ENCODE data around the gene SERTAD2.

SERTAD2 gene

GRCh38 chr2:64608867-64609226 lies 44.9 kb downstream of the SERTAD2 start:
- no peak for DNase-seq (ENCODE audit: low spot score)

DNA sequence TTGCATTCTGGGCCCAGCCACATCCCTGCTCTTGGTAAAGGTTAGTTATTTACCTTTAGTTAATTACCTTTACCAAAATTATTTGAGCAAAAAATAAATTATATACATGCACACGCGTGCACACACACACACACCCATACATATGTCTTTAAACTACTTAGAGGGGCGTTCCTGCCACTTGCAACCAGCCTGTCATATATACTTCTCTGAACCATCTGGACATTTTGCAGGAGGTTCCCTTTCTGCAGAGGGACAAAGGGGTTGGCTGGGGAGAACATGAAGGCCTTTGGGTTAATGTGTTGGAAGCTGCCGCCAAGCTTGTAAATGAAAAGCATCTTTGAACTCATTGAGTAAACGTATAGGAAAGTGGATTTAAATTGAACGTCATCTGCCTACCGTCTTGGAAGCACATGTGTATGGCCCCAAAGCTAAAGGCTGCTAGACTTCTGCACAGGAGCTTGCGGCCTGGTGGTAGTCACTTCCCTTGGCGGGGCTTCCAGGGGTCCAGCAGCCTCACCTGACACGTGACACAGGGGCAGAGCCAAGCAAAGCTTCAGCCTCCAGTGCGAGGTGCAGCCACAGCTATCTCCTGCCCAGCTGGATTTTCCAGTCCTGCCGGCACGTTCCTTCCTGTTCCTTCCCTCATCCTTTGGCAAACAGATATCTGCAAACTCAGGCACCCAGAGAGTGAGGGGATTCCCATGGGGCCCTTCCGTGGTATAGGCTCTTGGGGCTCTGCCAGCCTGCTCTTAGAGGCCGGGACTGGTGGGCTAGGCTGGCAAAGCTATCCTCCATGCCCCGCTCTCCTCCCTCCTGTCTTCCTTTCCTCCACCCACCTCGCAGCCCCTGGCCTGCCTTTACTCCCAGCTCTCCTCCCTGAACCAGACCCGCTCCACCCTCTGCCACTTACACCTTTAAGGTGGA lies 46.1 kb downstream of the SERTAD2 start:
- DNase-seq (ENCODE audit: low spot score): no peak

DNA sequence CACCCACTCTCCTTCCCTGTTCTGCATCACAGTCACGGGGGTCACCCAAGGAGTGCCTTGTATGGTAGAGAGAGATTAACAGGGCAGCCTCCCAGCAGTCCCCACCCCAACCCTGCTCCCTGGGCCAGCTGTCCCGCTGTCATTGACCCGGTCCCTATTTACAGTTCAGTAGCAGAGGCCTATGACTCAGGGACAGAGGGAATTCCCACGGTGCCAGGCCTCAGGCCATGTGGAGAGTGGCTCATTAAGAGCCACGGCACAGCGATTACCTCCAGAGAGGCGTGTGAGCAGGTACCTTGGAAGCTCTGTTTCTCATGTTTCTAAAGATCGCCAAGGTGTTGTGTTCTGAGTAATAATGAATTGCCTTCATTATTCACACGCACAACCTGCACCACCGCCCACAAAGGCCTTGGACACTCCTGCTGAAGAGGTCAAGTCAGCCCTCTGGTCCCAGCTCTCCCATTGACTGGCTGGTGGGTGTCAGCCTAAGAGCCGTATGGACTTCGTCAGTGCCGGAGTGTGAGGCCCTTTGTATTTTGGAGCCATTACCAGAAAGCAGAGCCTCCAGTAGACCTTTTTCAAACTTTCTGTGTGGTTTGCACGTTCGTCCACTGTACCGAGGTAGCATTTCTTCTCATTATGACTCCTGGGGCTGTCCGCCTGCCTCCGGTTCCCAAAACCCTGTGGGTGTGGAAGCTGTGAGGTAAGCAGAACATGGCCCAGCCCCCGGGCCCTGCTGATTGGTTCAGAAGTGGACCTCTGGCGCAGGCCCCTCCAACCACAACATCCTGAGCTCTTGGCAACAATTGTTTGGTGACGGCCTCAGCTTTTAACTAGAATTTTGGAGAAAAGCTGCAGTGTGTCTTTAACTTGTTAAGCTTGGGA lies 47.0 kb downstream of the SERTAD2 start:
- peak; percentile 87 for DNase-seq (ENCODE audit: low spot score)

DNA sequence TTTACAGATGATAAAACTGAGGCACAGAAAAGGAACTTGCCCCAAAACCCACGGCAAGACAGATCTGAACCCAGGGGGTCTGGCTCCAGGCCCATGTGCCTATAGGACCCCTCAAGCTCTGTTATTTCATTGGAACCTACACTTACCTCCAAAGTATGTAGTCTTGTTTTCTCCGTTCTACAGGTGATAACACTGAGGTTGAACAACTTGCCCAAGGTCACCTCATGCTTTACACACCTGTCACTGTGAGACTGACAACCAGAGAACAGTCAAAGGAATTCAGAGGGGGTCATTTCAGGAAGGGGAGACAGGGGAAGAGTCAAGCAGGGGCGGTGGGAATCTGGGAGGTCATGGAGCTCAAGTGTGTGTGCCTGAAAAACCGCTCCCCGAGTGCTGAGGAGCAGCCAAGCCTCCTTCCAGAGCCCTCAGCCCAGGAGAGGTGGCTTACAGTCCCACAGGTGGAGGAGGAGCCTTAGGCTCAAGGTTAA lies 47.7 kb downstream of the SERTAD2 start:
- DNase-seq (ENCODE audit: low spot score): no peak

GRCh38 chr2:64605026-64605471 lies 48.7 kb downstream of the SERTAD2 start:
- DNase-seq (ENCODE audit: low spot score): no peak

GRCh38 chr2:64604155-64604554 lies 49.6 kb downstream of the SERTAD2 start:
- no peak for DNase-seq (ENCODE audit: low spot score)

DNA sequence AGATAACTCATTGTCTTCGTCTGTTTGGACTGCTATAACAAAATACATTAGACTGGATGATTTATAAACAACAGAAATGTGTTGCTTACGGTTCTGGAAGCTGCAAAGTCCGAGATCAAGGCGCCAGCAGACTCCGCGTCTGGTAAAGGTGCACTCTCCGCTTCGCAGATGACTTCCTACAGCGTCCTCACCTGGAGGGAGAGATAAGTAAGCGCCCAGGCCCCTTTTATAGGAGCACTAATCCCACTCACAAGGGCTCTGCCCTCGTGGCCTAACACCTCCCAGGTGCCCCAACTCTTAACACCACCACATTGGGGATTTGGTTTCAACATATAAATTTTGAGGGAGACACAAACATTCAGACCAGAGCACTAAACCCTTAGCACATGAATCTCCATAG lies 51.3 kb downstream of the SERTAD2 start:
- DNase-seq (ENCODE audit: low spot score): no peak

DNA sequence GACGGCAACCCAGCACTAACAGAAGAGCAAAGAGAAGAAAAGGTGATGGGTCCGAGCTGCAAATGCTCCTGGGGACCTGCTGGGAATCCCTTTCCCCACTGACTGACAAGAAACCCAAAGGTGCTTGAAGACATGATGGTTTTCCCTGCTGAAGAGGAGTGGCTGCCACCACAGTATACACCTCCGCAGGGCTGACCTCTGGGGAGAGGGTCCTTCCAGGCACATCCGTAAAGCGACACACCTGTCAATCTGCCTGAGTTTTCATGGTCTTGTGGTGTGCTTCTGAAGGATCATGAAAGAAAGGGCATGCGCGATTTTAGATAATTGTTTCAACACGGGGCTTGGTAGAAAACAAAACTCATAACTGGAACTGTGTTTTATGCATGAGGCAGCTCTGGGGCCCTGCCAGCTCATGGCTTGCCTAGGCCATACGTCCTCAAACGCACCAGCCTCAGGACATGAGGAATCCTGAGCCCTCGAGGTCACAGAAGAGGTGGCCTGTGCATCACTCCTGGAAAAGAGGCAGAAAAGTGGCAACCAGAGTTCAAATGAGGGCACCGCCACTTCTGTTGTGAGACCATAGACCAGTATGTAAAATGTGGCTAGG lies 51.8 kb downstream of the SERTAD2 start:
- DNase-seq (ENCODE audit: low spot score): no peak

GRCh38 chr2:64601034-64601754 lies 52.5 kb downstream of the SERTAD2 start:
- no peak for DNase-seq (ENCODE audit: low spot score)

DNA sequence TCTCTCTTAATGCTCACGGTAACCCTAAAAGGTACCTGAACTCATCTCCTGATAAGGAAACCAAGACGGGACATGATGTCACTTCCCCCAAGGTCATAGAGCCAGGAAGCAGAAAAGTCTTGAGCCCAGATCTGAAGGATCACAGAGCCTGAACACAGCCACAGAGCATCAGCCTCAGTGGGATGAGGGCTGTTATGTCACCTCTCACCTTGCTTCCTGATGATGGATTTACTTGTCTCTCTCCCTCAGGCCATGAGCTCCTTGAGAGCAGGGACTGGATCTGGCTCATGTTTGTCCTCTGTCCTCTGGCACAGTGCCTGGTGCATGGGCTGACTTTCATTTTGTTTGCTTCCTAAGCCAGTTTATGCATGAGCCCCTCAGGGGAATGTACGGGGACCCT lies 54.2 kb downstream of the SERTAD2 start:
- no peak for DNase-seq (ENCODE audit: low spot score)

DNA sequence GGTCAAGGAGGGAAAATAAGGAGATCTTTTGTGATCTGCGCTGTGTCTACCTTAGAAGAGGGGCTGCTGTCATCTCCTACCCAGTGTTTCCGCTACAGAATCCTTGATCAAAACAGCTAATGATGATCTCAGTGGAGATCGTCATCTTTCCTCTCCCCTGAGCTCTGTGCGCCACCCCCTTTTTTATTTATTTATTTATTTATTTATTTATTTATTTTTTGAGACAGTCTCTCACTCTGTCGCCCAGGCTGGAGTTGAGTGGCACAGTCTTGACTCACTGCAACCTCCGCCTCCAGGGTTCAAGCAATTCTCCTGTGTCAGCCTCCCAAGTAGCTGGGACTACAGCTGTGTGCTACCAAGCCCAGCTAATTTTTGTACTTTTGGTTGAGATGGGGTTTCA lies 55.5 kb downstream of the SERTAD2 start:
- no peak for DNase-seq (ENCODE audit: low spot score)

GRCh38 chr2:64595397-64596176 lies 58.1 kb downstream of the SERTAD2 start:
- DNase-seq (ENCODE audit: low spot score): no peak

GRCh38 chr2:64594226-64594989 lies 59.3 kb downstream of the SERTAD2 start:
- DNase-seq (ENCODE audit: low spot score): no peak

GRCh38 chr2:64593035-64593655 lies 60.6 kb downstream of the SERTAD2 start:
- DNase-seq (ENCODE audit: low spot score): no peak

GRCh38 chr2:64591188-64591587 lies 62.5 kb downstream of the SERTAD2 start:
- no peak for DNase-seq (ENCODE audit: low spot score)

- DNase-seq (ENCODE audit: low spot score): no peak
Observed at GRCh38 chr2:64587561-64587960, 66.2 kb downstream of the SERTAD2 start.

- DNase-seq (ENCODE audit: low spot score): no peak
Observed at GRCh38 chr2:64586883-64587481, 66.7 kb downstream of the SERTAD2 start.

DNA sequence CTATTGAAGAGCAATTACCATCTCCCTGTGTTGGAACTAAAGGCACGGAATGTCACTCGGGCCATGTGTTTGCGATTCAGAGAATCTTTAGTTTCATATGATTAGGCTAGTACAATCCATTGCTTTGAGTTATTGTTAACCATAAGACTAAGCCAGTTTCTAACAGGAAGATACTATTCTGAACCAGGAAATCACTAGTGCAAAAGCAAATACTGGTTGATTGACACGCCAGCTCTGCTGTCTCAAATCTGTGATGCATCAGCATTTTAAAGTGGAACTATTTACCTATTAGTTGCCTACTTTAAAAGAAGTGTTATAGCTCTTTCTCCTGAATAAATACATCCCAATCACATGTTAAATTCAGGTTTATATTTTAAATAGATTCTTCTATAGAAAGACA lies 67.7 kb downstream of the SERTAD2 start:
- no peak for DNase-seq (ENCODE audit: low spot score)

DNA sequence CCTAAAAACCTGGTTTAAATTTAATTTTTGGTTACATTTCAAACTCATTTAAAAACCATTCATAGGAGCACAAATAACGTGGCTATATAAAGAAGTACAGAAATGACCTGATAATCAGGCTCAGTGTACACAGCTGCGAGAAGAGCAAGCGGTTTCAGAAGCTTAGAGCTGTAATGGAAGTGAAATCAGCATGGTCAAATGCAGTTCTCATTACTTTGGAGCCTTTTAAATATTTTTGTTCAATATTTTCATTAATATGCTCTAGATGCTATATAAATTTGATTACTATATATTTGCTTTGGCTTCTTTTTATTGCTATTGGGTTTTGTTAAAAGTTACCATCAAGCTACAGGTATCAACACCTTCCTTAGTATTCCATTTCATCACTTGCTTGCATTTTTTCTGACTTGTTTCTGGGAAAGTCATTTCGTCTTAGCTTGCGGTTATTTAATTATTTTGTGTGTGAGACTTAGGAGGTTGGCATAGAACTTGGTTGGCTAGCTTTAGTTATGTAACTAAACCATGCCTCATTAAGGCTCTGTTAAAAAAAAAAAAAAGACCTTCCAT lies 70.9 kb downstream of the SERTAD2 start:
- no peak for DNase-seq (ENCODE audit: low spot score)
